NOMO-1 (cell line): ENCODE measurements around the gene TRIM24.
"Not testable (repeated sequence)": the region's sequence is repeated elsewhere in the genome, so short reads cannot be mapped to it uniquely, and the experiment has no call there.

Experiments
- DNase-seq, 2 experiments: peaks; one replicate each; lab custom pipeline; 2025; ENCODE audit not compliant: unreplicated experiment in 2 of 2; lab: John Stamatoyannopoulos, UW

TRIM24 gene

GRCh38 chr7:138491612-138492386 is 31.7 kb downstream of the TRIM24 start:
- DNase-seq = no peak

- DNase-seq = no peak
Observed at GRCh38 chr7:138492423-138492822, 32.4 kb downstream of the TRIM24 start.

GRCh38 chr7:138493535-138493934 is 33.5 kb downstream of the TRIM24 start:
- no peak for DNase-seq

GRCh38 chr7:138495485-138495884 is 35.4 kb downstream of the TRIM24 start:
- DNase-seq = no peak

GRCh38 chr7:138499340-138499739 is 39.3 kb downstream of the TRIM24 start:
- DNase-seq = no peak

GRCh38 chr7:138500303-138500702 is 40.2 kb downstream of the TRIM24 start:
- DNase-seq = not testable (repeated sequence)

- DNase-seq = no peak
Observed at GRCh38 chr7:138500892-138501291, 40.8 kb downstream of the TRIM24 start.

- peak in 1 of 2 experiments; percentile 1 for DNase-seq
Observed at GRCh38 chr7:138502023-138502767, 42.1 kb downstream of the TRIM24 start.

- no peak for DNase-seq
Observed at GRCh38 chr7:138505361-138505873, 45.4 kb downstream of the TRIM24 start.

GRCh38 chr7:138506764-138507163 is 46.7 kb downstream of the TRIM24 start:
- DNase-seq = no peak

GRCh38 chr7:138510003-138510402 is 49.9 kb downstream of the TRIM24 start:
- DNase-seq = no peak

GRCh38 chr7:138512092-138512858 is 52.2 kb downstream of the TRIM24 start:
- no peak for DNase-seq

GRCh38 chr7:138512885-138513284 is 52.8 kb downstream of the TRIM24 start:
- no peak for DNase-seq

- DNase-seq = no peak
Observed at GRCh38 chr7:138513344-138513871, 53.3 kb downstream of the TRIM24 start.

GRCh38 chr7:138514044-138514443 is 54.0 kb downstream of the TRIM24 start:
- DNase-seq = no peak

GRCh38 chr7:138515001-138515528 is 55.0 kb downstream of the TRIM24 start:
- peak; percentile 12 to 56 for DNase-seq

GRCh38 chr7:138519061-138519798 is 59.2 kb downstream of the TRIM24 start:
- DNase-seq = no peak

GRCh38 chr7:138520742-138521141 is 60.7 kb downstream of the TRIM24 start:
- no peak for DNase-seq

GRCh38 chr7:138521837-138522461 is 61.9 kb downstream of the TRIM24 start:
- no peak for DNase-seq
